ENCODE results near the gene EXOC2.

- TF ChIP-seq, protein P1, sequence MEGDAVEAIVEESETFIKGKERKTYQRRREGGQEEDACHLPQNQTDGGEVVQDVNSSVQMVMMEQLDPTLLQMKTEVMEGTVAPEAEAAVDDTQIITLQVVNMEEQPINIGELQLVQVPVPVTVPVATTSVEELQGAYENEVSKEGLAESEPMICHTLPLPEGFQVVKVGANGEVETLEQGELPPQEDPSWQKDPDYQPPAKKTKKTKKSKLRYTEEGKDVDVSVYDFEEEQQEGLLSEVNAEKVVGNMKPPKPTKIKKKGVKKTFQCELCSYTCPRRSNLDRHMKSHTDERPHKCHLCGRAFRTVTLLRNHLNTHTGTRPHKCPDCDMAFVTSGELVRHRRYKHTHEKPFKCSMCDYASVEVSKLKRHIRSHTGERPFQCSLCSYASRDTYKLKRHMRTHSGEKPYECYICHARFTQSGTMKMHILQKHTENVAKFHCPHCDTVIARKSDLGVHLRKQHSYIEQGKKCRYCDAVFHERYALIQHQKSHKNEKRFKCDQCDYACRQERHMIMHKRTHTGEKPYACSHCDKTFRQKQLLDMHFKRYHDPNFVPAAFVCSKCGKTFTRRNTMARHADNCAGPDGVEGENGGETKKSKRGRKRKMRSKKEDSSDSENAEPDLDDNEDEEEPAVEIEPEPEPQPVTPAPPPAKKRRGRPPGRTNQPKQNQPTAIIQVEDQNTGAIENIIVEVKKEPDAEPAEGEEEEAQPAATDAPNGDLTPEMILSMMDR (IDR thresholded peaks at IDR 0.05) = no peak
- TF ChIP-seq SP1 (CRISPR knock-in tag; conservative IDR thresholded peaks at IDR 0.05) (no peak), AFF4 (CRISPR knock-in tag; IDR thresholded peaks at IDR 0.05; ENCODE audit: borderline replicate concordance) (no peak), USF1 (CRISPR knock-in tag; IDR thresholded peaks at IDR 0.05) (no peak), SMAD4 (CRISPR knock-in tag; IDR thresholded peaks at IDR 0.05) (no peak), NR1H2 (CRISPR knock-in tag; IDR thresholded peaks at IDR 0.05) (no peak), NFYB (CRISPR knock-in tag; conservative IDR thresholded peaks at IDR 0.05; ENCODE audit: low read depth) (no peak), JAZF1 (CRISPR knock-in tag; IDR thresholded peaks at IDR 0.05) (no peak), HMGXB4 (CRISPR knock-in tag; IDR thresholded peaks at IDR 0.05) (no peak), ESRRA (CRISPR knock-in tag; IDR thresholded peaks at IDR 0.05; ENCODE audit: borderline replicate concordance) (no peak), ATF1 (CRISPR knock-in tag; IDR thresholded peaks at IDR 0.05) (no peak)
- TF ChIP-seq, protein P2, sequence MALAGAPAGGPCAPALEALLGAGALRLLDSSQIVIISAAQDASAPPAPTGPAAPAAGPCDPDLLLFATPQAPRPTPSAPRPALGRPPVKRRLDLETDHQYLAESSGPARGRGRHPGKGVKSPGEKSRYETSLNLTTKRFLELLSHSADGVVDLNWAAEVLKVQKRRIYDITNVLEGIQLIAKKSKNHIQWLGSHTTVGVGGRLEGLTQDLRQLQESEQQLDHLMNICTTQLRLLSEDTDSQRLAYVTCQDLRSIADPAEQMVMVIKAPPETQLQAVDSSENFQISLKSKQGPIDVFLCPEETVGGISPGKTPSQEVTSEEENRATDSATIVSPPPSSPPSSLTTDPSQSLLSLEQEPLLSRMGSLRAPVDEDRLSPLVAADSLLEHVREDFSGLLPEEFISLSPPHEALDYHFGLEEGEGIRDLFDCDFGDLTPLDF (CRISPR knock-in tag; IDR thresholded peaks at IDR 0.05) = no peak
- TF ChIP-seq, protein P3, sequence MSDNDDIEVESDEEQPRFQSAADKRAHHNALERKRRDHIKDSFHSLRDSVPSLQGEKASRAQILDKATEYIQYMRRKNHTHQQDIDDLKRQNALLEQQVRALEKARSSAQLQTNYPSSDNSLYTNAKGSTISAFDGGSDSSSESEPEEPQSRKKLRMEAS (CRISPR knock-in tag; IDR thresholded peaks at IDR 0.05) = no peak
- TF ChIP-seq, protein P4, sequence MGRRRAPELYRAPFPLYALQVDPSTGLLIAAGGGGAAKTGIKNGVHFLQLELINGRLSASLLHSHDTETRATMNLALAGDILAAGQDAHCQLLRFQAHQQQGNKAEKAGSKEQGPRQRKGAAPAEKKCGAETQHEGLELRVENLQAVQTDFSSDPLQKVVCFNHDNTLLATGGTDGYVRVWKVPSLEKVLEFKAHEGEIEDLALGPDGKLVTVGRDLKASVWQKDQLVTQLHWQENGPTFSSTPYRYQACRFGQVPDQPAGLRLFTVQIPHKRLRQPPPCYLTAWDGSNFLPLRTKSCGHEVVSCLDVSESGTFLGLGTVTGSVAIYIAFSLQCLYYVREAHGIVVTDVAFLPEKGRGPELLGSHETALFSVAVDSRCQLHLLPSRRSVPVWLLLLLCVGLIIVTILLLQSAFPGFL (CRISPR knock-in tag; IDR thresholded peaks at IDR 0.05; ENCODE audit: borderline replicate concordance) = no peak
Measured at GRCh38 chr6:443621-444159, 249.2 kb downstream of the EXOC2 start.

Measured in WTC11 (cell line).